ENCODE data around the gene RBM33.
A peak's percentile ranks its signal among the peaks of the same experiment; 100 is the strongest.

The RBM33 gene

DNA sequence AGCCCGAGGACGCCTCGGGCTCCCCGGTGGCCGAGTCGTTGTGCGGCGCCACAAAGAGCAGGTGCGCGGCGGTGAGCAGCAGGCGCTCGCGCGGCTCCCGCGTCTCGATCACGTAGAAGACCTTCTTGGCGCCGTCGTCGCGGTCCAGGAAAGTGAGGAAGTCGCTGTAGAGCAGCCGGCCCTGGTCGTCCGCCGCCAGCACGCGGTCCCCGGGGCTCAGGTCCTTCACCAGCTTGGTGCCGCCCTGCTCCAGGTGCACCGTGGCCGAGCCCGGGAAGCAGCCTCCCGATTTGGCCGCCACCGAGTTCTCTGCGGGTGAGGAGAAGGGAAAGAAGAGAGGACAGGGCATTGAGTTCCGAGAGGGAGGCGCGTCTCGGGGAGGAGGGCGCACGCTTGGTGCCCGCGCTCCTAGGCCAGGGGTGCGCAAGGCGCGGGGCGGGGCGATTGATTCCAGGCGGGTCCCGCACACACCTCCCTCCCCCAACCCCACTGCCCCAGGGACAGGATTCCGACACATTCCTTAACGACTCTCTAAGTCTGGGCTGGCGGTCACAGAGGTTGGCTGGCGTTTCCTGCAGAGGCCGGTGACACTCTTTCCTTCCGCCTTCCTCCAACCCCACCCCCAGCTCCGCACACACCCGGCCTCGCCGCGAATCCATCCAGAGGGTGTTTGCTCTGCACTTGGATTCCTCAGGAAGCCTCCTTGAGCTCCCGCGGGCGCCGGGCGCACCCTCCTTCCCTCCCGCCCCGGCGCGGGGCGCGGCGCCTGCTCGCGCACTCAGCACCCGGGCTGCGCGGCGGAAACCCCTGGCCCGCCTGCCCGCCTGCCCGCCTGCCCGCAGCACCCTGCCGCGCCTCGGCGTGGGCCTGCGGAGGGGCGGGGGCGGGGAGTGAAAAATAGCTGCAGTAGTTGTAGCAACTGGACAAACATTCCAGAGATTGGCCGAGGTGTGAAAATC lies 159.2 kb downstream of the RBM33 start:
- TF ChIP-seq KLF16 (tag by site-specific recombination; IDR thresholded peaks at IDR 0.05) (0 out of 2 replicates have a peak, but pooled peaks have one; percentile 51), ZNF335 (tag by site-specific recombination; conservative IDR thresholded peaks at IDR 0.05) (peak; percentile 68), KLF9 (tag by site-specific recombination; IDR thresholded peaks at IDR 0.05; ENCODE audit: low read depth) (no peak), SP2 (tag by site-specific recombination; IDR thresholded peaks at IDR 0.05) (0 out of 2 replicates have a peak, but pooled peaks have one; percentile 31), ZNF600 (tag by site-specific recombination; IDR thresholded peaks at IDR 0.05) (peak; percentile 48), ZIC2 (tag by site-specific recombination; IDR thresholded peaks at IDR 0.05) (peak; percentile 15; the same call in 1 of the 2 replicates), ZBTB8A (tag by site-specific recombination; IDR thresholded peaks at IDR 0.05) (peak; percentile 67), ZBTB26 (tag by site-specific recombination; optimal IDR thresholded peaks at IDR 0.05) (peak; percentile 50), ZNF660 (tag by site-specific recombination; IDR thresholded peaks at IDR 0.05) (no peak), IKZF3 (tag by site-specific recombination; IDR thresholded peaks at IDR 0.05) (0 out of 2 replicates have a peak, but pooled peaks have one; percentile 7), GLIS1 (tag by site-specific recombination; IDR thresholded peaks at IDR 0.05) (peak; percentile 11; the same call in 1 of the 2 replicates), ZNF23 (tag by site-specific recombination; IDR thresholded peaks at IDR 0.05; ENCODE audit: borderline replicate concordance) (no peak), SALL2 (tag by site-specific recombination; IDR thresholded peaks at IDR 0.05; ENCODE audit: borderline replicate concordance) (no peak), KLF1 (tag by site-specific recombination; IDR thresholded peaks at IDR 0.05) (peak; percentile 50; the same call in 1 of the 2 replicates), ZNF423 (tag by site-specific recombination; IDR thresholded peaks at IDR 0.05) (0 out of 2 replicates have a peak, but pooled peaks have one; percentile 23), TRIM28 (IDR thresholded peaks at IDR 0.05; ENCODE audit: borderline replicate concordance, low read length) (peak; percentile 22; the same call in 1 of the 2 replicates), ZNF175 (tag by site-specific recombination; IDR thresholded peaks at IDR 0.05) (no peak), ZNF24 (tag by site-specific recombination; IDR thresholded peaks at IDR 0.05) (no peak), ZFHX2 (tag by site-specific recombination; conservative IDR thresholded peaks at IDR 0.05) (peak; percentile 67), ZNF211 (tag by site-specific recombination; IDR thresholded peaks at IDR 0.05; ENCODE audit: low read depth) (no peak)
- TF ChIP-seq, protein P1, sequence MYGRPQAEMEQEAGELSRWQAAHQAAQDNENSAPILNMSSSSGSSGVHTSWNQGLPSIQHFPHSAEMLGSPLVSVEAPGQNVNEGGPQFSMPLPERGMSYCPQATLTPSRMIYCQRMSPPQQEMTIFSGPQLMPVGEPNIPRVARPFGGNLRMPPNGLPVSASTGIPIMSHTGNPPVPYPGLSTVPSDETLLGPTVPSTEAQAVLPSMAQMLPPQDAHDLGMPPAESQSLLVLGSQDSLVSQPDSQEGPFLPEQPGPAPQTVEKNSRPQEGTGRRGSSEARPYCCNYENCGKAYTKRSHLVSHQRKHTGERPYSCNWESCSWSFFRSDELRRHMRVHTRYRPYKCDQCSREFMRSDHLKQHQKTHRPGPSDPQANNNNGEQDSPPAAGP (tag by site-specific recombination; IDR thresholded peaks at IDR 0.05), result peak; percentile 63; the same call in 1 of the 2 replicates
- TF ChIP-seq, protein P2, sequence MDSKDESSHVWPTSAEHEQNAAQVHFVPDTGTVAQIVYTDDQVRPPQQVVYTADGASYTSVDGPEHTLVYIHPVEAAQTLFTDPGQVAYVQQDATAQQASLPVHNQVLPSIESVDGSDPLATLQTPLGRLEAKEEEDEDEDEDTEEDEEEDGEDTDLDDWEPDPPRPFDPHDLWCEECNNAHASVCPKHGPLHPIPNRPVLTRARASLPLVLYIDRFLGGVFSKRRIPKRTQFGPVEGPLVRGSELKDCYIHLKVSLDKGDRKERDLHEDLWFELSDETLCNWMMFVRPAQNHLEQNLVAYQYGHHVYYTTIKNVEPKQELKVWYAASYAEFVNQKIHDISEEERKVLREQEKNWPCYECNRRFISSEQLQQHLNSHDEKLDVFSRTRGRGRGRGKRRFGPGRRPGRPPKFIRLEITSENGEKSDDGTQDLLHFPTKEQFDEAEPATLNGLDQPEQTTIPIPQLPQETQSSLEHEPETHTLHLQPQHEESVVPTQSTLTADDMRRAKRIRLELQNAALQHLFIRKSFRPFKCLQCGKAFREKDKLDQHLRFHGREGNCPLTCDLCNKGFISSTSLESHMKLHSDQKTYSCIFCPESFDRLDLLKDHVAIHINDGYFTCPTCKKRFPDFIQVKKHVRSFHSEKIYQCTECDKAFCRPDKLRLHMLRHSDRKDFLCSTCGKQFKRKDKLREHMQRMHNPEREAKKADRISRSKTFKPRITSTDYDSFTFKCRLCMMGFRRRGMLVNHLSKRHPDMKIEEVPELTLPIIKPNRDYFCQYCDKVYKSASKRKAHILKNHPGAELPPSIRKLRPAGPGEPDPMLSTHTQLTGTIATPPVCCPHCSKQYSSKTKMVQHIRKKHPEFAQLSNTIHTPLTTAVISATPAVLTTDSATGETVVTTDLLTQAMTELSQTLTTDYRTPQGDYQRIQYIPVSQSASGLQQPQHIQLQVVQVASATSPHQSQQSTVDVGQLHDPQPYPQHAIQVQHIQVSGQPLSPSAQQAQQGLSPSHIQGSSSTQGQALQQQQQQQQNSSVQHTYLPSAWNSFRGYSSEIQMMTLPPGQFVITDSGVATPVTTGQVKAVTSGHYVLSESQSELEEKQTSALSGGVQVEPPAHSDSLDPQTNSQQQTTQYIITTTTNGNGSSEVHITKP (tag by site-specific recombination; IDR thresholded peaks at IDR 0.05), result 0 out of 2 replicates have a peak, but pooled peaks have one; percentile 11
- TF ChIP-seq, protein P3, sequence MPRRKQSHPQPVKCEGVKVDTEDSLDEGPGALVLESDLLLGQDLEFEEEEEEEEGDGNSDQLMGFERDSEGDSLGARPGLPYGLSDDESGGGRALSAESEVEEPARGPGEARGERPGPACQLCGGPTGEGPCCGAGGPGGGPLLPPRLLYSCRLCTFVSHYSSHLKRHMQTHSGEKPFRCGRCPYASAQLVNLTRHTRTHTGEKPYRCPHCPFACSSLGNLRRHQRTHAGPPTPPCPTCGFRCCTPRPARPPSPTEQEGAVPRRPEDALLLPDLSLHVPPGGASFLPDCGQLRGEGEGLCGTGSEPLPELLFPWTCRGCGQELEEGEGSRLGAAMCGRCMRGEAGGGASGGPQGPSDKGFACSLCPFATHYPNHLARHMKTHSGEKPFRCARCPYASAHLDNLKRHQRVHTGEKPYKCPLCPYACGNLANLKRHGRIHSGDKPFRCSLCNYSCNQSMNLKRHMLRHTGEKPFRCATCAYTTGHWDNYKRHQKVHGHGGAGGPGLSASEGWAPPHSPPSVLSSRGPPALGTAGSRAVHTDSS (tag by site-specific recombination; IDR thresholded peaks at IDR 0.05), result no peak
- Histone ChIP-seq H3K4me1 (ENCODE audit: control insufficient read depth, insufficient read depth, low read length) (peaks cover 3% of the 10 kb centered on the region; the same call in 1 of the 2 replicates), H3K36me3 (ENCODE audit: control insufficient read depth in 2 of 2, insufficient read depth in 1 of 2, low read length in 2 of 2) (no peaks in the 10 kb centered on the region), H3K9me3 (ENCODE audit: control insufficient read depth, insufficient read depth, low read depth, low read length) (no peaks in the 10 kb centered on the region), H3K4me3 (ENCODE audit: low read depth, low read length) (peak overlapping the region; percentile 35), H3K27ac (ENCODE audit: extremely low read depth, low read depth, low read length) (peak overlapping the region; percentile 28; the same call in 1 of the 2 replicates)
- CTCF ChIA-PET, result interaction anchor here (0.6 to 0.8 kb wide), 2 partner anchors 348 to 945 kb away, joined by 3 read pairs; no protein-coding TSS in a partner anchor
- POLR2A ChIA-PET, result no interaction called here
